Endothelial cell of coronary artery (primary cell): Measurements from ENCODE around the gene CGRRF1. TPM values are rescaled to one million over a fixed set of nuclear protein-coding genes. Genes with fewer than 3 reads are reported as not detected.

ENCODE experiments used
- total RNA-seq: library from RNA; depleted of rRNA; stranded (reverse); fragments of >200 nt; gene quantifications from 2 replicates; pipeline ENCODE4 v1.2.3, GENCODE V29; 2014

Gene CGRRF1
- 8.1 and 10.5 TPM in 2 replicates for total RNA-seq

GRCh38 chr14:54509546-54510501 lies at the start of gene CGRRF1:
Gene CGRRF1 (plus strand): TSS chr14:54509906. CDS start chr14:54509960, 54 bp downstream.

GRCh38 chr14:54488646-54489317 lies 20.9 kb upstream of the CGRRF1 start, which contains the start of gene GMFB:
Gene GMFB (minus strand): TSS chr14:54488980. CDS start chr14:54488927, 53 bp downstream.

GRCh38 chr14:54566410-54567223 lies 56.9 kb downstream of the CGRRF1 start, which contains the start of gene SAMD4A:
Gene SAMD4A (plus strand): TSS chr14:54567128. CDS start chr14:54567917, 789 bp downstream.

Other genes starting within 250 kb of the CGRRF1 start
- 18.4 and 35.1 TPM in 2 replicates for gene CDKN3, start 112.9 kb upstream of the CGRRF1 start, total RNA-seq
- 61.0 and 82.7 TPM in 2 replicates for gene CNIH1, start 68.5 kb upstream of the CGRRF1 start, total RNA-seq
- 54.3 and 55.0 TPM in 2 replicates for gene GMFB, start 20.9 kb upstream of the CGRRF1 start, total RNA-seq
- 21.3 and 45.9 TPM in 2 replicates for gene SAMD4A, start 57.2 kb downstream of the CGRRF1 start, total RNA-seq